ENCODE results near the gene KRT4. TPM values are rescaled to one million over a fixed set of nuclear protein-coding genes. Genes with fewer than 3 reads are reported as not detected.

The KRT4 gene
- total and polyA plus RNA-seq, 2 donors (not counting 3 experiments of a cell fraction or from before 2014, with no cell fraction given): not detected

DNA sequence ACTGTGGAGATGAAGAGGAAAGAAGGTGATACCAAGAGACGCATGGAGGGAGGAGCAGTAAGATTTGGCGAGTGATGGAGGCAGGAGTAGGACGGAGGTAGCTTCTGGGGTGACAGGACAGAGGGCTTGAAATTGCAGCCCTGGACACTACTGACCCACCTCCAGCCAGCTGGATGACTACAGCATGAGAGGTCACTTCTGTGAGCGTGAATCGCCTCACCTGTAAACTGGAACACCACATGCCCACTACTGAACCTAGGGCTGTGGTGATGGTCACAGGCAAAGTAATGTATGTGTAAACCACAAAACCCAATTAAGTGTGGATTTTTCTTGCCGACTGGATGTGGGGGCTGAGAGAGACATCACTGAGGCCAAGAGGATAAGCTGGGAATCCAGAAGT, 6.6 kb upstream of the KRT4 start:
- TF ChIP-seq, protein P1, sequence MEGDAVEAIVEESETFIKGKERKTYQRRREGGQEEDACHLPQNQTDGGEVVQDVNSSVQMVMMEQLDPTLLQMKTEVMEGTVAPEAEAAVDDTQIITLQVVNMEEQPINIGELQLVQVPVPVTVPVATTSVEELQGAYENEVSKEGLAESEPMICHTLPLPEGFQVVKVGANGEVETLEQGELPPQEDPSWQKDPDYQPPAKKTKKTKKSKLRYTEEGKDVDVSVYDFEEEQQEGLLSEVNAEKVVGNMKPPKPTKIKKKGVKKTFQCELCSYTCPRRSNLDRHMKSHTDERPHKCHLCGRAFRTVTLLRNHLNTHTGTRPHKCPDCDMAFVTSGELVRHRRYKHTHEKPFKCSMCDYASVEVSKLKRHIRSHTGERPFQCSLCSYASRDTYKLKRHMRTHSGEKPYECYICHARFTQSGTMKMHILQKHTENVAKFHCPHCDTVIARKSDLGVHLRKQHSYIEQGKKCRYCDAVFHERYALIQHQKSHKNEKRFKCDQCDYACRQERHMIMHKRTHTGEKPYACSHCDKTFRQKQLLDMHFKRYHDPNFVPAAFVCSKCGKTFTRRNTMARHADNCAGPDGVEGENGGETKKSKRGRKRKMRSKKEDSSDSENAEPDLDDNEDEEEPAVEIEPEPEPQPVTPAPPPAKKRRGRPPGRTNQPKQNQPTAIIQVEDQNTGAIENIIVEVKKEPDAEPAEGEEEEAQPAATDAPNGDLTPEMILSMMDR (IDR thresholded peaks at IDR 0.05; ENCODE audit: extremely low read depth in 1 of 2, insufficient read depth in 1 of 2, low read depth in 1 of 2, low read length in 2 of 2): no peak
- no peak for TF ChIP-seq JUN (IDR thresholded peaks at IDR 0.05; ENCODE audit: borderline replicate concordance, insufficient read depth, insufficient read length, low read depth)
- TF ChIP-seq GATA2 (IDR thresholded peaks at IDR 0.05; ENCODE audit: insufficient read depth, insufficient read length, low read depth, low read length): no peak
- TF ChIP-seq MAX (IDR thresholded peaks at IDR 0.05; ENCODE audit: insufficient read depth, insufficient read length): no peak
- TF ChIP-seq FOS (IDR thresholded peaks at IDR 0.05; ENCODE audit: borderline replicate concordance, insufficient read depth, low read length): no peak
- no peak for TF ChIP-seq MYC (IDR thresholded peaks at IDR 0.05; ENCODE audit: low read depth, low read length)
- no peak for TF ChIP-seq POLR2A (IDR thresholded peaks at IDR 0.05; ENCODE audit: low read depth, low read length)
- TF ChIP-seq POLR2AphosphoS5 (IDR thresholded peaks at IDR 0.05; ENCODE audit: insufficient read depth, low read depth, low read length): no peak
- no peak for TF ChIP-seq EZH2 (IDR thresholded peaks at IDR 0.05; ENCODE audit: borderline replicate concordance, low read depth, low read length, severe bottlenecking)
- Histone ChIP-seq H3K27me3 (ENCODE audit: control insufficient read depth in 2 of 2, insufficient read depth in 2 of 2, low read length in 2 of 2) (peaks cover 0 to 1% of the 10 kb centered on the region in 2 experiments), H3K36me3 (ENCODE audit: control insufficient read depth in 2 of 2, extremely low read depth in 1 of 2, insufficient read depth in 2 of 2, low read length in 2 of 2) (no peaks in the 10 kb centered on the region), H3K9ac (replicated peaks; ENCODE audit: extremely low read depth, insufficient read depth, low read length) (no peak overlapping the region), H3K9me3 (replicated peaks; ENCODE audit: control insufficient read depth, insufficient read depth, low read length) (no peaks in the 10 kb centered on the region), H4K20me1 (replicated peaks; ENCODE audit: control insufficient read depth, extremely low read depth, insufficient read depth, low read length) (no peaks in the 10 kb centered on the region), H3K79me2 (ENCODE audit: control insufficient read depth, insufficient read depth, low read length) (no peaks in the 10 kb centered on the region), H3K4me1 (ENCODE audit: control insufficient read depth, extremely low read depth, insufficient read depth, low read length) (no peaks in the 10 kb centered on the region), H3K9me1 (replicated peaks; ENCODE audit: control insufficient read depth, extremely low read depth, insufficient read depth, low read length) (no peaks in the 10 kb centered on the region), H3K27ac (ENCODE audit: insufficient read depth, low read depth, low read length) (no peak overlapping the region), H2AFZ (ENCODE audit: low read depth, low read length) (no peak overlapping the region), H3K4me3 (replicated peaks in 1 of 3; ENCODE audit: insufficient read depth in 1 of 3, low read depth in 1 of 3, low read length in 3 of 3) (no peak overlapping the region), H3K4me2 (ENCODE audit: insufficient read depth, low read length) (no peak overlapping the region)
- DNase-seq (ENCODE audit: low read depth, low spot score) (no peak), FAIRE-seq (no peak)
- intact Hi-C loops (cut with micrococcal nuclease): loop anchor here (5.0 kb wide), 1 partner anchor 528 kb away; the partner anchor contains the start of gene KRT81
- dilution Hi-C loops (cut with MboI; ENCODE audit: extremely low pct_ligation_motif_present, low sequenced_read_pairs): no loop called here
- CTCF ChIA-PET: interaction anchor here (1.3 to 1.9 kb wide), 2 partner anchors 45 to 50 kb away, joined by 3 to 5 read pairs; no protein-coding TSS in a partner anchor
- POLR2A ChIA-PET: no interaction called here
- no TSS peak for BruUV-seq (replicated peaks)
